GM18505 (cell line): Measurements from ENCODE around the gene PLEKHA5.
"Not testable (repeated sequence)": the region's sequence is repeated elsewhere in the genome, so short reads cannot be mapped to it uniquely, and the experiment has no call there.

Source experiments
- ATAC-seq: cut with Tn5 transposase; IDR thresholded peaks from one replicate; pipeline ENCODE4 v1.9.1; 2021; ENCODE audit not compliant: unreplicated experiment
- POLR2A ChIP-seq: IDR thresholded peaks from 4 replicates; pipeline ENCODE4 v1.6.1; 2011; ENCODE audit warnings: borderline replicate concordance; ENCODE audit not compliant: insufficient read depth, insufficient read length; ENCODE audit errors: extremely low read depth

Gene PLEKHA5

GRCh38 chr12:19306366-19306765 is 176.8 kb downstream of the PLEKHA5 start:
- ATAC-seq = no peak
- no peak for TF ChIP-seq POLR2A

GRCh38 chr12:19307451-19307850 is 177.9 kb downstream of the PLEKHA5 start:
- TF ChIP-seq POLR2A = no peak
- ATAC-seq = no peak

- no peak for TF ChIP-seq POLR2A
- no peak for ATAC-seq
Measured at GRCh38 chr12:19311165-19311564, 181.6 kb downstream of the PLEKHA5 start.

- TF ChIP-seq POLR2A = no peak
- ATAC-seq = no peak
Measured at GRCh38 chr12:19312637-19313036, 183.1 kb downstream of the PLEKHA5 start.

GRCh38 chr12:19316425-19316824 is 186.9 kb downstream of the PLEKHA5 start:
- no peak for TF ChIP-seq POLR2A
- no peak for ATAC-seq

GRCh38 chr12:19322376-19322775 is 192.8 kb downstream of the PLEKHA5 start:
- TF ChIP-seq POLR2A = no peak

GRCh38 chr12:19323805-19324204 is 194.3 kb downstream of the PLEKHA5 start:
- no peak for TF ChIP-seq POLR2A
- ATAC-seq = no peak

More at GRCh38 chr12:19322376-19322775, 192.8 kb downstream of the PLEKHA5 start:
- no peak for ATAC-seq

- no peak for TF ChIP-seq POLR2A
- no peak for ATAC-seq
Measured at GRCh38 chr12:19326102-19326501, 196.6 kb downstream of the PLEKHA5 start.

GRCh38 chr12:19332196-19332595 is 202.7 kb downstream of the PLEKHA5 start:
- no peak for TF ChIP-seq POLR2A
- no peak for ATAC-seq

GRCh38 chr12:19338405-19338804 is 208.9 kb downstream of the PLEKHA5 start:
- TF ChIP-seq POLR2A = no peak
- no peak for ATAC-seq

GRCh38 chr12:19350850-19351249 is 221.3 kb downstream of the PLEKHA5 start:
- ATAC-seq = not testable (repeated sequence)

GRCh38 chr12:19351346-19351745 is 221.8 kb downstream of the PLEKHA5 start:
- no peak for ATAC-seq
- no peak for TF ChIP-seq POLR2A

GRCh38 chr12:19369691-19370148 is 240.2 kb downstream of the PLEKHA5 start:
- no peak for ATAC-seq
- TF ChIP-seq POLR2A = no peak

- TF ChIP-seq POLR2A = no peak
- no peak for ATAC-seq
Measured at GRCh38 chr12:19373586-19373985, 244.1 kb downstream of the PLEKHA5 start.

GRCh38 chr12:19375888-19376287 is 246.4 kb downstream of the PLEKHA5 start:
- TF ChIP-seq POLR2A = no peak
- ATAC-seq = no peak
